ENCODE data around the gene MAMDC2. TPM values are rescaled to one million over a fixed set of nuclear protein-coding genes. Genes with fewer than 3 reads are reported as not detected.

Gene MAMDC2
- total RNA-seq, 2 donors from 2014 or later = not detected

GRCh38 chr9:70110194-70111041 is 66.8 kb downstream of the MAMDC2 start:
- peaks cover 13 to 26% of the 10 kb centered on the region in 2 donors for H3K27me3 Mint-ChIP-seq
- H3K36me3 Mint-ChIP-seq = no peaks in the 10 kb centered on the region
- H3K9me3 Mint-ChIP-seq = no peaks in the 10 kb centered on the region
- peaks cover 6 to 7% of the 10 kb centered on the region in 2 donors for H3K4me1 Mint-ChIP-seq (ENCODE audit: low read depth in 2 of 2)
- no peak for ATAC-seq
- H3K4me3 Mint-ChIP-seq = no peak overlapping the region
- no peak for DNase-seq (ENCODE audit: low spot score)
- no peak overlapping the region for H3K27ac Mint-ChIP-seq

GRCh38 chr9:70111042-70111602 is 67.5 kb downstream of the MAMDC2 start:
- H3K4me3 Mint-ChIP-seq = no peak overlapping the region
- no peaks in the 10 kb centered on the region for H3K36me3 Mint-ChIP-seq
- H3K27ac Mint-ChIP-seq = no peak overlapping the region
- H3K9me3 Mint-ChIP-seq = no peaks in the 10 kb centered on the region
- ATAC-seq (peak in 1 of 2 donors; percentile 58), DNase-seq (ENCODE audit: low spot score) (no peak)
- peaks cover 6 to 7% of the 10 kb centered on the region in 2 donors for H3K4me1 Mint-ChIP-seq (ENCODE audit: low read depth in 2 of 2)
- H3K27me3 Mint-ChIP-seq = peaks cover 13 to 26% of the 10 kb centered on the region in 2 donors

GRCh38 chr9:70111641-70112236 is 68.1 kb downstream of the MAMDC2 start:
- H3K4me1 Mint-ChIP-seq (ENCODE audit: low read depth in 2 of 2) = peaks cover 6 to 7% of the 10 kb centered on the region in 2 donors
- no peak overlapping the region for H3K4me3 Mint-ChIP-seq
- H3K36me3 Mint-ChIP-seq = no peaks in the 10 kb centered on the region
- ATAC-seq = no peak
- H3K27me3 Mint-ChIP-seq = peaks cover 13 to 27% of the 10 kb centered on the region in 2 donors
- no peaks in the 10 kb centered on the region for H3K9me3 Mint-ChIP-seq
- DNase-seq (ENCODE audit: low spot score) = no peak
- H3K27ac Mint-ChIP-seq = no peak overlapping the region

- Mint-ChIP-seq H3K4me1 (ENCODE audit: low read depth in 2 of 2) (peaks cover 6 to 7% of the 10 kb centered on the region in 2 donors), H3K9me3 (no peaks in the 10 kb centered on the region), H3K36me3 (no peaks in the 10 kb centered on the region), H3K27me3 (peaks cover 11 to 25% of the 10 kb centered on the region in 2 donors), H3K27ac (no peak overlapping the region), H3K4me3 (no peak overlapping the region)
- DNase-seq (ENCODE audit: low spot score) (no peak), ATAC-seq (no peak)
Measured at GRCh38 chr9:70112981-70113380, 69.3 kb downstream of the MAMDC2 start.

GRCh38 chr9:70113403-70114022 is 69.9 kb downstream of the MAMDC2 start:
- DNase-seq (ENCODE audit: low spot score) (no peak), ATAC-seq (no peak)
- Mint-ChIP-seq H3K4me1 (ENCODE audit: low read depth in 2 of 2) (peaks cover 6 to 7% of the 10 kb centered on the region in 2 donors), H3K9me3 (no peaks in the 10 kb centered on the region), H3K4me3 (no peak overlapping the region), H3K27ac (no peak overlapping the region), H3K27me3 (peaks cover 12 to 25% of the 10 kb centered on the region in 2 donors), H3K36me3 (no peaks in the 10 kb centered on the region)

- no peak for DNase-seq (ENCODE audit: low spot score)
- H3K36me3 Mint-ChIP-seq = no peaks in the 10 kb centered on the region
- no peak overlapping the region for H3K27ac Mint-ChIP-seq
- peaks cover 17 to 24% of the 10 kb centered on the region in 2 donors for H3K27me3 Mint-ChIP-seq
- H3K4me3 Mint-ChIP-seq = no peak overlapping the region
- H3K9me3 Mint-ChIP-seq = no peaks in the 10 kb centered on the region
- H3K4me1 Mint-ChIP-seq (ENCODE audit: low read depth in 2 of 2) = peaks cover 6 to 7% of the 10 kb centered on the region in 2 donors
- ATAC-seq = no peak
Measured at GRCh38 chr9:70114898-70115297, 71.2 kb downstream of the MAMDC2 start.

- Mint-ChIP-seq H3K27me3 (peaks cover 11 to 15% of the 10 kb centered on the region in 2 donors), H3K9me3 (no peaks in the 10 kb centered on the region), H3K4me3 (no peak overlapping the region), H3K4me1 (ENCODE audit: low read depth in 2 of 2) (no peaks in the 10 kb centered on the region), H3K27ac (no peak overlapping the region), H3K36me3 (no peaks in the 10 kb centered on the region)
- ATAC-seq (no peak), DNase-seq (ENCODE audit: low spot score) (no peak)
Measured at GRCh38 chr9:70117835-70118319, 74.2 kb downstream of the MAMDC2 start.

GRCh38 chr9:70119786-70120185 is 76.1 kb downstream of the MAMDC2 start:
- Mint-ChIP-seq H3K27me3 (peaks cover 11% of the 10 kb centered on the region in 2 donors), H3K9me3 (no peaks in the 10 kb centered on the region), H3K4me3 (no peak overlapping the region), H3K36me3 (no peaks in the 10 kb centered on the region), H3K27ac (no peak overlapping the region), H3K4me1 (ENCODE audit: low read depth in 2 of 2) (no peaks in the 10 kb centered on the region)
- ATAC-seq (no peak), DNase-seq (ENCODE audit: low spot score) (no peak)

- Mint-ChIP-seq H3K9me3 (no peaks in the 10 kb centered on the region), H3K27me3 (peaks cover 7 to 11% of the 10 kb centered on the region in 2 donors), H3K36me3 (no peaks in the 10 kb centered on the region), H3K4me1 (ENCODE audit: low read depth in 2 of 2) (no peaks in the 10 kb centered on the region), H3K27ac (no peak overlapping the region), H3K4me3 (no peak overlapping the region)
- no peak for DNase-seq (ENCODE audit: low spot score)
- no peak for ATAC-seq
Measured at GRCh38 chr9:70120834-70121510, 77.3 kb downstream of the MAMDC2 start.

- ATAC-seq (no peak), DNase-seq (ENCODE audit: low spot score) (no peak)
- Mint-ChIP-seq H3K4me1 (ENCODE audit: low read depth in 2 of 2) (no peaks in the 10 kb centered on the region), H3K27me3 (peaks cover 4 to 11% of the 10 kb centered on the region in 2 donors), H3K9me3 (no peaks in the 10 kb centered on the region), H3K4me3 (no peak overlapping the region), H3K36me3 (no peaks in the 10 kb centered on the region), H3K27ac (no peak overlapping the region)
Measured at GRCh38 chr9:70121818-70122436, 78.3 kb downstream of the MAMDC2 start.

- H3K9me3 Mint-ChIP-seq = no peaks in the 10 kb centered on the region
- H3K27ac Mint-ChIP-seq = no peak overlapping the region
- H3K36me3 Mint-ChIP-seq = no peaks in the 10 kb centered on the region
- DNase-seq (ENCODE audit: low spot score) (no peak), ATAC-seq (no peak)
- H3K4me3 Mint-ChIP-seq = no peak overlapping the region
- H3K27me3 Mint-ChIP-seq = peaks cover 0 to 7% of the 10 kb centered on the region in 2 donors
- H3K4me1 Mint-ChIP-seq (ENCODE audit: low read depth in 2 of 2) = no peaks in the 10 kb centered on the region
Measured at GRCh38 chr9:70123695-70124094, 80.0 kb downstream of the MAMDC2 start.

GRCh38 chr9:70125621-70126263 is 82.1 kb downstream of the MAMDC2 start:
- no peak overlapping the region for H3K4me3 Mint-ChIP-seq

More at GRCh38 chr9:70125621-70126263, 82.1 kb downstream of the MAMDC2 start:
- ATAC-seq (no peak), DNase-seq (ENCODE audit: low spot score) (no peak)
- no peak overlapping the region for H3K27ac Mint-ChIP-seq
- no peaks in the 10 kb centered on the region for H3K36me3 Mint-ChIP-seq
- no peaks in the 10 kb centered on the region for H3K4me1 Mint-ChIP-seq (ENCODE audit: low read depth in 2 of 2)
- no peaks in the 10 kb centered on the region for H3K9me3 Mint-ChIP-seq
- H3K27me3 Mint-ChIP-seq = no peaks in the 10 kb centered on the region
